ENCODE results near the gene RAX.

DNA sequence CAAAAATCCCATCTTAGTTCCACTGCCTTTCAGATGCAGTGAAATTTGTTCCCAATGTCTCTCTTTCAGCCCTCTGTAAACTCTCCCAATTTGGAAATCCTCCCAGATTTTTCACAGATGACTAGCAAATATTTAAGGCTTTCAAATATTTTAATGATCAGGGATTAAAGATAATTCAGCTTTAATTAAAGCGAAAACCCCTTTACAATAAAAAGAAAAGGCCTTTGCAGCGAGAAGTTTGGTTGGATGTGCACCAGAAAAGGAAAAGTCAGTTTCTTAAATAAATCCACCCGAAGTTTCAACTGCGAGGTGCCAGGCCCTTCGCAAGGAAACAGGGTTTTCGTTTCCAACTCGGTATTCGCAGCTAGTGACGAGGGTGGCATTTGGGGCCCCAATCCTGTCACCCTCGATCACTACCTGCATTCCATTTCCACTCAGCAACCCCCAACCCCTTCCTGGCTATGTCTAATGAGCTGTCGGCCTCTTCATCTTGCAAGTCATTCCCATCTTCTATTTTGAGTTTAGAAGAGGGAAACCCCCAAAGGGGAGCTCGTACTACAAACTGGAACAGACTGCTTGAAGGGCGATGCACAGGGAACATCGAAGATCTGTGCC is 1.5 kb downstream of the RAX start:
- TF ChIP-seq, protein P1, sequence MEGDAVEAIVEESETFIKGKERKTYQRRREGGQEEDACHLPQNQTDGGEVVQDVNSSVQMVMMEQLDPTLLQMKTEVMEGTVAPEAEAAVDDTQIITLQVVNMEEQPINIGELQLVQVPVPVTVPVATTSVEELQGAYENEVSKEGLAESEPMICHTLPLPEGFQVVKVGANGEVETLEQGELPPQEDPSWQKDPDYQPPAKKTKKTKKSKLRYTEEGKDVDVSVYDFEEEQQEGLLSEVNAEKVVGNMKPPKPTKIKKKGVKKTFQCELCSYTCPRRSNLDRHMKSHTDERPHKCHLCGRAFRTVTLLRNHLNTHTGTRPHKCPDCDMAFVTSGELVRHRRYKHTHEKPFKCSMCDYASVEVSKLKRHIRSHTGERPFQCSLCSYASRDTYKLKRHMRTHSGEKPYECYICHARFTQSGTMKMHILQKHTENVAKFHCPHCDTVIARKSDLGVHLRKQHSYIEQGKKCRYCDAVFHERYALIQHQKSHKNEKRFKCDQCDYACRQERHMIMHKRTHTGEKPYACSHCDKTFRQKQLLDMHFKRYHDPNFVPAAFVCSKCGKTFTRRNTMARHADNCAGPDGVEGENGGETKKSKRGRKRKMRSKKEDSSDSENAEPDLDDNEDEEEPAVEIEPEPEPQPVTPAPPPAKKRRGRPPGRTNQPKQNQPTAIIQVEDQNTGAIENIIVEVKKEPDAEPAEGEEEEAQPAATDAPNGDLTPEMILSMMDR (IDR thresholded peaks at IDR 0.05; ENCODE audit: borderline replicate concordance, extremely low read depth, low read length, poor library complexity, severe bottlenecking): no peak
- no peak for TF ChIP-seq EZH2 (IDR thresholded peaks at IDR 0.05; ENCODE audit: borderline replicate concordance, low read depth, low read length, severe bottlenecking)

All from DND-41 (cell line).